PC-3 (cell line): ENCODE data around the gene SPIRE1. TPM values are rescaled to one million over a fixed set of nuclear protein-coding genes. Genes with fewer than 3 reads are reported as not detected.

Experiments
- ATAC-seq: fragments of 200-7000 bp; cut with Tn5 transposase; 2 replicates; pipeline ENCODE4 v1.9.1; 2020; ENCODE audit warnings: mild to moderate bottlenecking, moderate library complexity
- BruUV-seq: library from RNA; stranded (reverse); fragments of 400-500 nt; replicated peaks from 2 replicates; lab custom pipeline; 2021; lab: Mats Ljungman, UMichigan
- CTCF ChIA-PET: fragments of 300-600 bp; sonication (Branson Sonifier 250); formaldehyde crosslinking; loops from one replicate; lab custom pipeline; 2022; ENCODE audit warnings: antibody characterized with exemption; lab: Charles Lee
- POLR2A ChIA-PET: fragments of 300-600 bp; sonication (Branson Sonifier 250); formaldehyde crosslinking; loops from one replicate; lab custom pipeline; 2022; ENCODE audit warnings: antibody characterized with exemption; ENCODE audit not compliant: unreplicated experiment; lab: Charles Lee
- DNase-seq: peaks from one replicate; pipeline ENCODE4 v3.0.0-alpha.2; 2015
- H2AFZ ChIP-seq: fragments of 300-600 bp; sonication (generic); 2 replicates; pipeline ENCODE4 v1.6.0; 2016; ENCODE audit warnings: antibody characterized with exemption, low read length
- H3F3A ChIP-seq: fragments of 300-600 bp; sonication (generic); one replicate; pipeline ENCODE4 v1.6.0; 2017; ENCODE audit warnings: antibody characterized with exemption, low read length, control low read depth, mild to moderate bottlenecking; ENCODE audit not compliant: unreplicated experiment
- H3K27ac ChIP-seq: fragments of 300-600 bp; sonication (generic); 2 replicates; pipeline ENCODE4 v1.5.1; 2016; ENCODE audit warnings: mild to moderate bottlenecking, low read length
- H3K27me3 ChIP-seq: fragments of 300-600 bp; sonication (generic); 2 replicates; pipeline ENCODE4 v1.6.1; 2016; ENCODE audit warnings: low read length, mixed read lengths
- H3K36me3 ChIP-seq: fragments of 300-600 bp; sonication (generic); 2 replicates; pipeline ENCODE4 v1.6.1; 2016; ENCODE audit warnings: low read depth, mixed run types, low read length, mixed read lengths
- H3K4me1 ChIP-seq: fragments of 300-600 bp; sonication (generic); 2 replicates; pipeline ENCODE4 v1.5.1; 2016; ENCODE audit warnings: low read length; ENCODE audit not compliant: insufficient read depth
- H3K4me2 ChIP-seq: fragments of 300-600 bp; sonication (generic); 2 replicates; pipeline ENCODE4 v1.6.0; 2016; ENCODE audit warnings: low read length
- H3K4me3 ChIP-seq: fragments of 300-600 bp; sonication (generic); 2 replicates; pipeline ENCODE4 v1.5.1; 2016; ENCODE audit warnings: mild to moderate bottlenecking, low read length, mixed read lengths
- H3K79me2 ChIP-seq: fragments of 300-600 bp; sonication (generic); 2 replicates; pipeline ENCODE4 v1.6.1; 2017; ENCODE audit warnings: low read length, mixed read lengths
- H3K9ac ChIP-seq: fragments of 300-600 bp; sonication (generic); 2 replicates; pipeline ENCODE4 v1.6.0; 2016; ENCODE audit warnings: mild to moderate bottlenecking, low read length
- H3K9me2 ChIP-seq: fragments of 300-600 bp; sonication (generic); replicated peaks from 2 replicates; pipeline ENCODE4 v1.6.1; 2016; ENCODE audit warnings: mixed run types, low read length, mixed read lengths
- H3K9me3 ChIP-seq: fragments of 300-600 bp; sonication (generic); 2 replicates; pipeline ENCODE4 v1.6.1; 2016; ENCODE audit warnings: low read length, mixed read lengths
- H4K20me1 ChIP-seq: fragments of 300-600 bp; sonication (generic); 2 replicates; pipeline ENCODE4 v1.6.1; 2016; ENCODE audit warnings: low read length, mixed read lengths
- EZH2 ChIP-seq: fragments of 300-600 bp; sonication (generic); IDR thresholded peaks from one replicate; pipeline ENCODE4 v1.6.1; 2017; ENCODE audit warnings: antibody characterized with exemption, mild to moderate bottlenecking, low read length; ENCODE audit not compliant: unreplicated experiment
- EZH2phosphoT487 ChIP-seq: fragments of 300-600 bp; sonication (generic); IDR thresholded peaks from 2 replicates; pipeline ENCODE4 v1.6.1; 2018; ENCODE audit warnings: mild to moderate bottlenecking, antibody characterized with exemption, low read length, borderline replicate concordance
- intact Hi-C: fragments of 100-400 bp; cut with micrococcal nuclease; formaldehyde crosslinking; loops from 2 replicates; pipeline ENCODE4 v1.9.0; 2023
- total RNA-seq: library from RNA; depleted of rRNA; stranded (reverse); fragments of >200 nt; gene quantifications from 2 replicates; pipeline ENCODE4 v1.2.3, GENCODE V29; 2014
- TF ChIP-seq, protein P1 (sequence below): fragments of 300-600 bp; sonication (generic); conservative IDR thresholded peaks from 2 replicates; pipeline ENCODE4 v1.5.1; 2017; ENCODE audit warnings: antibody characterized with exemption, low read depth, mild to moderate bottlenecking, low read length

The SPIRE1 gene
- total RNA-seq, 1 experiment from 2014 or later: 32.4 TPM

DNA sequence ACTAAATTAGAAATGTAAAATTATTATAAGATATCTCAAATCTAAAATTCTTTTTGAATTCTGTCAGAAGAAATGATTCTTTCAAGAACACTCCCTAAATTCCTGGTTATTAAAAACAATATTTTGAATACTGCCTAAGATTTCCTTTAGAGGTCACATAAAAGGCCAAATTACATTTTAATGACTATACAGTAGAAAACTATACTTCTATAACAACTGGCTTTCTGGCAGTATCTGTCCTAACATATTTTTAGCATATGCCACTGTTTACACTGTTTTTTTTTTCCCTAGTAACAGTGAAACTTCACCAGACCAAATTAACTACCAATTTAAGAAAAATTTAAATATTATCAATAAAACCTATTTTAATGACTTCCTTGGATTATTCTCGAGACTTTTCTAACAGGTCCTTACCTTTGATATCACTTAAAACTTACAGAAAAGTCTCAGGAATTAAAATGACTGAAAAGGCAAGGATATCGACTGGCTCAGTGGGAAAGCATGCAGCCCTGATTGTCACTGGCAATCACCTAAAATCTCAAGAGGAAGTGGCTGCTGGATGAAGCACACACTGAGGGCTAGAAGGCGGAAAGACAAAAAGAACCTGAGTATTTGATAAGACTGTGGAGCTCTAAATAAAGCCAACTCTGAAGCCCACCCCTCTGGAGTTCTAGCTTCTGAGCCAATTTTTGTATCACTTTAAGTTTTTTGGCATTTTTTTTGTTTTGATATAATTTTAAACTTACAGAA is 59.6 kb downstream of the SPIRE1 start:
- TF ChIP-seq, protein P1, sequence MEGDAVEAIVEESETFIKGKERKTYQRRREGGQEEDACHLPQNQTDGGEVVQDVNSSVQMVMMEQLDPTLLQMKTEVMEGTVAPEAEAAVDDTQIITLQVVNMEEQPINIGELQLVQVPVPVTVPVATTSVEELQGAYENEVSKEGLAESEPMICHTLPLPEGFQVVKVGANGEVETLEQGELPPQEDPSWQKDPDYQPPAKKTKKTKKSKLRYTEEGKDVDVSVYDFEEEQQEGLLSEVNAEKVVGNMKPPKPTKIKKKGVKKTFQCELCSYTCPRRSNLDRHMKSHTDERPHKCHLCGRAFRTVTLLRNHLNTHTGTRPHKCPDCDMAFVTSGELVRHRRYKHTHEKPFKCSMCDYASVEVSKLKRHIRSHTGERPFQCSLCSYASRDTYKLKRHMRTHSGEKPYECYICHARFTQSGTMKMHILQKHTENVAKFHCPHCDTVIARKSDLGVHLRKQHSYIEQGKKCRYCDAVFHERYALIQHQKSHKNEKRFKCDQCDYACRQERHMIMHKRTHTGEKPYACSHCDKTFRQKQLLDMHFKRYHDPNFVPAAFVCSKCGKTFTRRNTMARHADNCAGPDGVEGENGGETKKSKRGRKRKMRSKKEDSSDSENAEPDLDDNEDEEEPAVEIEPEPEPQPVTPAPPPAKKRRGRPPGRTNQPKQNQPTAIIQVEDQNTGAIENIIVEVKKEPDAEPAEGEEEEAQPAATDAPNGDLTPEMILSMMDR: no peak
- TF ChIP-seq EZH2 (no peak), EZH2phosphoT487 (no peak)
- ChIA-PET POLR2A (interaction anchor here (0.5 to 0.8 kb wide), 4 partner anchors 8 to 42 kb away, joined by 3 to 7 read pairs (median 4); no protein-coding TSS in a partner anchor), CTCF (interaction anchor here (0.9 kb wide), 1 partner anchor 42 kb away, joined by 3 read pairs; no protein-coding TSS in a partner anchor)
- intact Hi-C loops: loop anchor here (2.0 kb wide), 2 partner anchors 18 to 60 kb away; partner anchors contain the start of gene SPIRE1
- ATAC-seq: no peak
- Histone ChIP-seq H3K27me3 (no peaks in the 10 kb centered on the region), H3F3A (peaks cover 4% of the 10 kb centered on the region), H3K9me3 (no peaks in the 10 kb centered on the region), H3K4me1 (peaks cover 48% of the 10 kb centered on the region), H3K9ac (peak overlapping the region; percentile 18; the same call in 1 of the 2 replicates), H4K20me1 (no peaks in the 10 kb centered on the region), H3K4me3 (peak overlapping the region; percentile 15; the same call in 1 of the 2 replicates), H2AFZ (no peak overlapping the region), H3K27ac (peak overlapping the region; percentile 56), H3K79me2 (peaks cover 48% of the 10 kb centered on the region), H3K36me3 (no peaks in the 10 kb centered on the region), H3K4me2 (peak overlapping the region; percentile 63), H3K9me2 (no peaks in the 10 kb centered on the region)
- DNase-seq: peak; percentile 34
- TSS peak; percentile 26 for BruUV-seq

DNA sequence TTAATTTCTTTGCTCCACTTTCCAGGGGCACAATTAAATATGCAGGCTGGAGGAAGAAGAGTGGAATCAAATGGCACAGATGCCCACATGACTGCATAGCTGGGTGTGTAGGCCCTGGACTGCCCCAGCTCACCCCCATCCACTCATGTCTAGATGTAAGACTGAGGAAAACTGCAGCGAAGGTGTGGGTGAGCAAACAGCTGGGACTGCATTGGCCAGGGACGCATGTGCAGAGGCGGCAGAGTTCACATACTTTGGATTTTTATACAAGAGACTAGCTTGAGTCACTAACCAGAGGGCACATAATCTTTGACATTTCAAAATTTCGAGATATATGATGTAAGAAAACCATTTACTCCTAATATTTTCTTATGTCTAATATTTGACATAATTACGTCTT is 60.1 kb downstream of the SPIRE1 start:
- ATAC-seq (peak; percentile 73), DNase-seq (peak; percentile 86)
- H3K9ac ChIP-seq: no peak overlapping the region
- no peaks in the 10 kb centered on the region for H3K9me2 ChIP-seq
- TF ChIP-seq EZH2: no peak
- H3K4me3 ChIP-seq: no peak overlapping the region
- no TSS peak for BruUV-seq
- peaks cover 4% of the 10 kb centered on the region for H3F3A ChIP-seq
- H2AFZ ChIP-seq: no peak overlapping the region
- H3K36me3 ChIP-seq: no peaks in the 10 kb centered on the region
- no peaks in the 10 kb centered on the region for H4K20me1 ChIP-seq
- H3K27me3 ChIP-seq: no peaks in the 10 kb centered on the region
- intact Hi-C loops: loop anchor here (2.0 kb wide), 2 partner anchors 17 to 61 kb away; partner anchors contain the start of gene SPIRE1
- peaks cover 48% of the 10 kb centered on the region for H3K79me2 ChIP-seq
- peak overlapping the region; percentile 63 for H3K4me2 ChIP-seq
- no peaks in the 10 kb centered on the region for H3K9me3 ChIP-seq
- CTCF ChIA-PET: interaction anchor here (0.6 to 0.9 kb wide), 2 partner anchors 43 to 221 kb away, joined by 3 read pairs; partner anchors contain the start of gene AFG3L2
- peaks cover 48% of the 10 kb centered on the region for H3K4me1 ChIP-seq
- H3K27ac ChIP-seq: peak overlapping the region; percentile 56
- POLR2A ChIA-PET: interaction anchor here (0.5 to 0.8 kb wide), 4 partner anchors 9 to 286 kb away, joined by 3 to 7 read pairs (median 4); no protein-coding TSS in a partner anchor

DNA sequence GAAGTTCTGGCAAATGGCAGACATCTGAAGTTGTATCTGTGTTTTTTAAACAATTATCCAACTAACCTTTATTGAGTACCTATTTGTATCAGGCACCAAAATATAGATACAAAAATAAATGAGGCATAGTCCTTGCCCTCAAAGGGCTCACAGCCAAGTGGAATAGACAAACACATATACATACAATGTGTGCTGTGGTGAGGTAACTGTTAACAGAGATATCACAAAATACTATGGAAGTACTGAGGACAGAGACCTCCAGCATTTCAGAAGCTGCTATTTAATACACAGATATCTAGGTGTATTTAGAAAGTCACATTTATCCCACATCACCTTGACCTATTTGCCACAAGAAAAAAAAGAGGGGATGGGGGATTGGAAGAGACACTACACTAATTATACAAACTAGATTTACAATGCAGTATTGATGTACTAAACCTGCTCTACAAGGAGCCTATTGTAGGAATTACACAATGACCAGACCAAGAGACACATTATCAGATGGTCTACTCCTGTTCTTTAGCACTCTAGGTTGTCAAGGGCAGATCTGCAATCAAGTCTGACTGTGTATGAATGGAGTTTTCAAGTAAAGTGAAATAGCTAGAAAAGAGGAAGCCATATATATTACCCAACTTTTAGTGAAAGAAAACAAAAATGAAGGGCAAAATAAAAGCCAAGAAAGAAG is 62.2 kb downstream of the SPIRE1 start:
- H3K4me3 ChIP-seq: no peak overlapping the region
- no peak overlapping the region for H3K4me2 ChIP-seq
- TF ChIP-seq EZH2: no peak
- TF ChIP-seq, protein P1: no peak
- TF ChIP-seq EZH2phosphoT487: no peak
- ChIA-PET CTCF (no interaction called here), POLR2A (no interaction called here)
- H2AFZ ChIP-seq: no peak overlapping the region
- no TSS peak for BruUV-seq
- H3K36me3 ChIP-seq: no peaks in the 10 kb centered on the region
- H3K4me1 ChIP-seq: peaks cover 48% of the 10 kb centered on the region
- intact Hi-C loops: no loop called here
- no peaks in the 10 kb centered on the region for H3K9me3 ChIP-seq
- H3F3A ChIP-seq: peaks cover 4% of the 10 kb centered on the region
- H3K79me2 ChIP-seq: peaks cover 32% of the 10 kb centered on the region
- H3K27me3 ChIP-seq: no peaks in the 10 kb centered on the region
- H4K20me1 ChIP-seq: no peaks in the 10 kb centered on the region
- no peaks in the 10 kb centered on the region for H3K9me2 ChIP-seq
- no peak for DNase-seq
- H3K27ac ChIP-seq: no peak overlapping the region
- ATAC-seq: no peak
- no peak overlapping the region for H3K9ac ChIP-seq
